Stimulated activated CD8-positive, alpha-beta memory T cell treated with anti-CD3 and anti-CD28 coated beads, Interleukin-7, amount 100 ng/mL, for 1 hour (primary cell): ENCODE data around the gene CLDN6.
"Not testable (repeated sequence)": the region's sequence is repeated elsewhere in the genome, so short reads cannot be mapped to it uniquely, and the experiment has no call there.

Experiments
- DNase-seq, 2 donors: peaks; one replicate each; pipeline ENCODE4 v3.0.0-alpha.2; 2020; ENCODE audit warnings: low read depth in 2 of 2

The CLDN6 gene, protein sequence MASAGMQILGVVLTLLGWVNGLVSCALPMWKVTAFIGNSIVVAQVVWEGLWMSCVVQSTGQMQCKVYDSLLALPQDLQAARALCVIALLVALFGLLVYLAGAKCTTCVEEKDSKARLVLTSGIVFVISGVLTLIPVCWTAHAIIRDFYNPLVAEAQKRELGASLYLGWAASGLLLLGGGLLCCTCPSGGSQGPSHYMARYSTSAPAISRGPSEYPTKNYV

DNA sequence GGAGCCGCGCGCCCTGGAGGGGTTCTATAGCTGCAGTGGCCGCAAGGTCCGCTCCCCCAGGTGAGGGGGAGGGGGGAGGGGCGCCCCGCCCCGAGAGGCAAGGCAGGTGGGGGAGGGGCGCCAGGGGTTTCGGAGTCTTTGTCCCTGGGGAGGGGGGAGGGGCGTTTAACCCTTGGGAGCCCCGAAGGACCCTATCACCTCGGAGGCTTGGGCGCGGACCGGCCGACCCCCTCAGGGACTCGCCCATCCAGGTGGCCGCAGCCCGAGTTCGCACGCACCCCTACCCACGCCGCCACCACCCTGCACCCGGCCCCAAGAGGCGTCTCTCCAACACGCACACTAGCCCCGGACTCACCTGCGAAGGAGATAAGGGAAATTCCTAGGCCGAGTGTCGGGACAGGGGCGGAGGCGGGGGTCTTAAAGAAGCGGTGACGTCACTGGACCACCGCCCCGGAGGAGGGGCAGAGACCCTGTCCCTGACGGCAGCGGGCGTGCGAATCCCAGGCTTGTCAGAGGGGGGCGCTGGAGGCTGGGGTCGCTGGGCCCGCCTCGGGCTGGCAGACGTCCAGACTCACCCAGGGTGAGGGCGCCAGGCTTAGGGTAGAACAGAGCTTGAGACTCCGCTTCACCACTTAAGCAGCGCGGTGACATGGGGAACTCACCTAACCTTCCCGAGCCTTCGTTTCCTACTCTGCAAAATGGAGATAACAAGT is at the start of gene CLDN6:
TSS of gene CLDN6 (minus strand) at position 390 of the 713 bp plus-strand sequence. CDS start 2,162 bp downstream, outside the sequence.
- no peak for DNase-seq

DNA sequence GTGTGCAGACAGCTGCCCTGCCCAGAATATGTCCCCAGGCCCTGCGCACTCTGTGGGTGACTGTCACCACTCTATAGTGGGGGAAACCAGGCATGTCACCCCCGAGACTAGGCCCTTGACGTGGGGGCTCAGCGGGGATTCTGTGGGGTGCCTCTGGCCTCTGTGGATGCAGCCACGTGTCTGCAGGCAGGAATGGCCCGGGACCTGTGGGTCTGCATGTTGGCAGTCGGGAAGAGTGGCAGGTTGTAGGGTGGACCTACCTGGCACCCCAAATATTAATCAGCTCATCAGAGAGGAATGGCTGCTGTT is 48.4 kb upstream of the CLDN6 start:
- DNase-seq, result no peak

DNA sequence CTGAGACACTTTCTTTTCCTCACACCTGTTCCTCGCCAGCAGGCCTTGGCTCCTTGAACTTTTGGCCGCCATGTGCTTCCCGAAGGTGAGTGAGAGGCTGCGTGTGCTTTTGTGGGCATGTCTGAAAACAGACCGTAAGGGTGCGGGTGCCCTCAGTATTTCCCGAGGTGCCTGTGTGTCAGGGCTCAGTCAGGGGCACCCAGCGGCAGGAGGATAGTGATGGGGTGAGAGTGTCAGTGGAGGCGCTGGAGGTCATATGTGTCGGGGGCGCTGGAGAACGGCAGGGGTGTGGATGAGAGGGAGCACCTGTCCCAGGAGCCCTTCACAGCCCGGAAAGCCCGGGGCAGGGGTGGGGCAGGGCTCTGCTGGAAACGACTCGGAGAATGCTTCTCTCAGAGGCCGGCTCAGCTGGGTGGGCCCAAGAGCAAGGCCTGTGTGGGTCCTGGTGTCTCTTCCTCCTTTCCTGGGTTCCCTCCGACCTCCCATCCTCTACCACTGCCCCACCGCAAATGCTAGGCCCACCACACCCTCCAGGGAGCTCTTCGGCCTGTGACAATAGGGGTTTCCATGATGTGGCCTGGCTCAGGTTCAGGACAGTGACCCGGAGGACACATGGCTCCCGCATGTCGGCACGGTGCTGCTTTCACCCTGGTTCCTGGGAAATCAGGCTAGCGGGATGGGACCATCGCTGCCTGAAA is 47.9 kb upstream of the CLDN6 start:
- DNase-seq, result no peak

DNA sequence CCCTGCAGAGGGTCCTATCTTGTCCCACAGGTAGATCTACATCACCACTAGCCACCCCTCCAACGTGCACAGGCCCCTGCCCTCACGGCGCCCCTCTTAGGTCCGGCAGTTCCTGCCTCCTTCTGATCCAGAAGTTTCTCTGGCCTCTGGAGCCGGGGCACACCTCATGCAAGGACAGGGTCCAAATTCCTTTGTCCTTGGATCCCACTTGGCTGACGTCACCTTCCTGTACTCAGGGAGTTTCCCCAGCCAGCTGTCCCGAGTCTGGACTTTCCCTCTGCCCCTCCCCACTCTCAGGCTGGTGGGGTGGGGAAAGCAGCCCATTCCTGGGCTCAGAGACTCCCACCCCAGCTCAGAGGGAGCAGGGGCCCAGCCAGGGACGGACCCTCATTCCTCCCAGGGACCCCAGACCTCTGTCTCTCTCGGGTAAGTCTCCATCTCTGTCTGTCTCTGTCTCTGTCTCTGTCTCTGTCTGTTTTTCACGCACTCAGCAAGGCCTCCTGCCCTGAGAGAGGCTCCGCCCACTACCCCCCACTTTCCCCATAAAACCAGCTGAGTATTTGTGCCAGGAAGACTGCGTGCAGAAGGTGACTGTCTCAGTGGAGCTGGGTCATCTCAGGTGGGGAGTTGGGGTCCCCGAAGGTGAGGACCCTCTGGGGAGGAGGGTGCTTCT is 47.2 kb upstream of the CLDN6 start, which contains the start of gene IL32:
TSS of gene IL32 (plus strand) at position 572 of the 673 bp plus-strand sequence. CDS start 172 bp downstream, outside the sequence.
- peak; percentile 34 to 43 for DNase-seq

DNA sequence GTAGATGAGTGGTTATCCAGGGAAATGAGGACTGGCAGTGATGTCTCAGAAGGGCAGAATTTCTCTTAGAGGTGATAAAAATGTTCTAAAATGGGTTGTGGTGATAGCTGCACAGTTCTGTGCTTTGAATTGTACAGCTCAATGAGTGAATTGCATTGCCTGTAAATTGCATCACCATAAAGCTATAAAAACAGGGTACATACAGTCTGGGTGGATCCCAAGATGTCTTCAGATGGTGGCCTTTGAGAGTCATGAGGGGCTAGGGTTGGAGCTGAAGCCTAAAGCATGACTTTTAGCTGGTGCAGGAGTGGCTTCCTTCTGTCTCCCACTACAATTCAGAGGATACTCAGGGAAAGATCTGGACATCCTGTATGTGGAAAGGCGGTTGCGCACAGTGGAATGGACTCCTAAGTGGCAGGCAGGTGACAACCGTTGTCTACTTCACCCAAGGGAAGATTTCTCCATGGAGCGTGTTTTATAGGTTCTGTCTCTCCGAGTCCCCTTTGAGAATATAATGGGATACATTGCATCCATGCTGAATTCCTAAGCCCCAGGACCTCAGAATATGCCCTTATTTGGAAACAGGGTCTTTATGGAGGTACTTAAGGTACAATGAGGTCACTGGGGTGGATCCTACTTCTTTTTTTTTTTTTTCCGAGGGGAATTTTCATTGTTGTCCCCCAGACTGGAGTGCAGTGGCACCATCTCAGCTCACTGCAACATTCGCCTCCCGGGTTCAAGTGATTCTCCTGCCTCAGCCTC is 45.8 kb upstream of the CLDN6 start:
- DNase-seq, result no peak

DNA sequence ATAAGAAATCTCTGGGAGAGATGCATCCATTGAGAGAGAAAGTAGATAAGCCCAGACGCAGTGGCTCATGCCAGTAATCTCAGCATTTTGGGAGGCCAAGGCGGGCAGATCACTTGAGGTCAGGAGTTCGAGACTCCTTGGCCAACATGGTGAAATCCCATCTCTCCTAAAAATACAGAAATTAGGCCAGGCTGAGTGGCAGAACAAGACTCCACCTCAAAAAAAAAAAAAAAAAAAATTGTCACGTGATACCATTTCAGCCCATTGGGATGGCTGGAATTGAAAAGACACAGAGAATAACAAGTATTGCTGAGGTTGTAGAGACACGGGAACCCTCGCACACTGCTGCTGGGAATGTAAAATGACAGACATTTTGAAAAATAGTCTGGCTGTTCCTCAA is 44.6 kb upstream of the CLDN6 start:
- no peak for DNase-seq

DNA sequence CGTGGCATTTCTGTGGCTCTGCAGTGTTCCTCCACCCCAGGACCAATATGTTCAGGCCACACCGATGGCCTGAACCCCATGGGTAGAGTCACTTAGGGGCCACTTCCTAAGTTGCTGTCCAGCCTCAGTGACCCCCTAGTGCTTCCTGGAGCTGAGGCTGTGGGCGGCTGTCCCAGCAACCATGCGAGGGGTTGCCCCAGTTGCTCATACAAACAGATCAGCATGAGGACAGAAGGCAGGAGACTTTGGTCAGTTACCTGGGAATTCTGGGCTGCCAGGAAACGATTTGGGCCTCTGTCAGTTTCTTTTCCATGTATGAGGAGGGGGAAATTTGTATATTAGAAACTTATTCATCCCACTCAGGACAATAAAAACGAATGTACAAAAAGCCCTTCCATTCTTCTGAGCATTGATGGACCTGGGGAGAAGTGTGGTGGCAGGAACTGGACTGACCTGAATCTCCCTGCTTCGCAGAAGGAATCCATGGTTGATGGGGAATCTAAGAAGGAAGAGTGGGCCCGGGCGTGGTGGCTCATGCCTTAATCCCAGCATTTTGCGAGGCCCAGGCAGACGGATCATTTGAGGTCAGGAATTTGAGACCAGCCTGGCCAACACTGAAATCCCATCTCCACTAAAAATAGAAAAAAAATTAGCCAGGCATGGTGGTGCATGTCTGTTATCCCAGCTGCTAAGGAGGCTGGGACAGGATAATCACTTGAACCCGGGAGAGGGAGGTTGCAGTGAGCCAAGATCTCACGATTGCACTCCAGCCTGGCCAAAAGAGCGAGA is 42.5 kb upstream of the CLDN6 start:
- no peak for DNase-seq

DNA sequence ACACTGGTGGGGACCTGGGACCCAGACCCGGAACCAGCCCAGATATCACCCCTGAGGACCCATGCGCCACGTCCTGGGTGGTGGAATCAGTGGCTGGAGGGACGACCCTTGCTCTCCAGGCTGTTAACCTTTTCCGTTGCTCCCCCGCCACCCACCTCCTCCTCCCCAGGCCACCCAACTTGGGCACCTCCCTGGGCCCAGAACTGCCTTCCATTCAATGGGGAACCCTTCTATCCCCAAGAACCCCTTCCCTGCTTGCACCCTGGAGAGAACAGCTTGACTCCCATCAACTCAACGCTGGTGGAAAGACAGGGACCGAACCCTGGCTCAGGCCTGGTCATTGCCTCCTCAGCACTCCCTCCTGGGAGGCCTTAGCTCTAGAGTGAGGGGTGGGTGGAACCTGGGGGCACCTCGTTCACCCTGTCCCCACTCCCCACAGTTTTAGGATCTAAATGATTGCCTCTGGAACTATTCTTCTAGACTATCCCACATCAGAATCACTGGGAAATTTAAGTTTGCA is 41.8 kb upstream of the CLDN6 start:
- no peak for DNase-seq

DNA sequence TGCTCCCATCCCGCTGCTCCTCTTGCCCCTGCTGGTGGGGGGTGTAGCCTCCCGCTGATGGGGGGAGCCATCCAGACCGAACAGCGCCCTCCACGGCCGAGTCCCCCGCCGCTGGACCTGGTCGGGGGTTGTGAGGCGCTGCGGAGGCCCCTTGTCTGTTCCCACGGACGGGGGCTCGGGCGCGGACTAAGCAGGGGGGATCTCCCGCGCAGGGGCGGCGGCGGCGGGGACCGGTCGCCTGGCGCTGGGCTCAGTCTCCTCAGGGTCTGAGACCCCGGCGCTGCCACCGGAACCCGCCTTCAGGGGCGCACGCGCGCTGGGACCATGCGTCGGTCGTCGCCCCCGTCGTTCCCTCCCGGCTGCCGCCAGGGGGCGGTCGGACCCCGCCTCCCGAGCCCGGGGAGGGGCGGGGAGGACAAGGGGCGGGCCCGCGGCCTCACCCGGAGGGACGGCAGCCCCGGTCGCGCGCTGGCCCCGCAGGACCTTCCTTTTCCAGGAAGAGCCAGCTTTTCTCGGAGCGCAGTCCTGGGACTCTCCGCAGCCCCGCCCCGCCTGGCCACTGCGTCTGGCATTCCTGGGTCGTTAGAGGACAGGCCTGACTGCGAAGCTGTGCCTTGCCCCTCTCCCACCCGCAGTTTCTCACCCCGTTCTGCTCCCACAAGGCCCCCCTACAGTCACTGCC is 41.2 kb upstream of the CLDN6 start:
- DNase-seq, result peak; percentile 77 to 83

DNA sequence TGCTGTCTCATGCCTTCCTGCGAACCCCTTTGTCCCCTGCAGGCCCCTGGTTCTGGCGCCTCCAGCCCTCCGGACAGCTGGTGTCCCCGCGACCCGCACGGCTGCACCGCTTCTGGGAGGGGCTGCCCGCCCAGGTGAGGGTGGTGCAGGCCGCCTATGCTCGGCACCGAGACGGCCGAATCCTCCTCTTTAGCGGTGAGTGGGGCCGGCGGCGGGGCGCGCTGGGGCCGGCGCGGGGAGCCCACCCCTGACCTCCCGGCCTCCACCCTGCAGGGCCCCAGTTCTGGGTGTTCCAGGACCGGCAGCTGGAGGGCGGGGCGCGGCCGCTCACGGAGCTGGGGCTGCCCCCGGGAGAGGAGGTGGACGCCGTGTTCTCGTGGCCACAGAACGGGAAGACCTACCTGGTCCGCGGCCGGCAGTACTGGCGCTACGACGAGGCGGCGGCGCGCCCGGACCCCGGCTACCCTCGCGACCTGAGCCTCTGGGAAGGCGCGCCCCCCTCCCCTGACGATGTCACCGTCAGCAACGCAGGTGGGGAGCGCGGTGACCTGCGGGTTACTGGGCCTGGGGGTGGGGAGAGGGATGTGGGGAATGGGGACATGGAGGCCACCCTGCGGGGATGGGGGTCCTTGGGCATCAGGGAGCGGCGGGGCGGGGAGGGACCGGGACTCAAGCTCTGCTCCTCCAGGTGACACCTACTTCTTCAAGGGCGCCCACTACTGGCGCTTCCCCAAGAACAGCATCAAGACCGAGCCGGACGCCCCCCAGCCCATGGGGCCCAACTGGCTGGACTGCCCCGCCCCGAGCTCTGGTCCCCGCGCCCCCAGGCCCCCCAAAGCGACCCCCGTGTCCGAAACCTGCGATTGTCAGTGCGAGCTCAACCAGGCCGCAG is 40.4 kb upstream of the CLDN6 start:
- DNase-seq, result peak in 1 of 2 donors; percentile 14

DNA sequence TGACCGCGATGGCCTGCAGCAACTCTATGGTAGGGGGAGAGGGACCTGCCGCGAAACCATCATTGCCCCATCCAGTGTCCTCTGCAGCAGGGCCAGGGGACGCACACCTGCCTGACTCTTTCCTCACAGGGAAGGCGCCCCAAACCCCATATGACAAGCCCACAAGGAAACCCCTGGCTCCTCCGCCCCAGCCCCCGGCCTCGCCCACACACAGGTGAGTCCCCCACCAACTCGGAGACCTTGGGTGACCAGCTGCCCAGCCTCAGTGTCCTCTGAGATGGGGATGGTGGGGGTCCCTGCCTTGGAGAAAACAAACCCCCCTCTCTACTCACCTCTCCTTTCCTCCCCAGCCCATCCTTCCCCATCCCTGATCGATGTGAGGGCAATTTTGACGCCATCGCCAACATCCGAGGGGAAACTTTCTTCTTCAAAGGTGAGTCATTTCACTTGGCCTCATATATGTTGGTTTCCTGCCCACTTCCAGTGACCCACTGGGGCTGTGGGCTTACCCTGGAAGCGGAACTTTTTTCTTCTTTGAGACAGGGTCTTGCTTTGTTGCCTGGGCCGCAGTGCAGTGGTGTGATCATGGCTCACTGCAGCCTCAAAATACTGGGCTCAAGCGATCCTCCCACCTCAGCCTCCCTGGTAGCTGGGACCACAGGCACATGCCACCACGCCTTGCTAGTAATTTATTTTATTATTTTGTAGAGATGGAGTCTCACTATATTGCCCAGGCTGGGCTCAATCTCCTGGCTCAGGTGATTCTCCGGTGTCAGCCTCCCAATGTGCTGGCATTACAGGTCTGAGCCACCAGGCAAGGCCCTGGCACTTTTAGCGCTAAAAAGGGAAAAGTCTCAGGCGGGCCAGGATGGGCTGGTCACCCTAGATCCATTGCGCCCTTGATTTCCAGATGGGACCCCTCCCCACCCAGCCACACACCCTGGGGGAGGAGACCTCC is 39.5 kb upstream of the CLDN6 start:
- DNase-seq, result no peak

DNA sequence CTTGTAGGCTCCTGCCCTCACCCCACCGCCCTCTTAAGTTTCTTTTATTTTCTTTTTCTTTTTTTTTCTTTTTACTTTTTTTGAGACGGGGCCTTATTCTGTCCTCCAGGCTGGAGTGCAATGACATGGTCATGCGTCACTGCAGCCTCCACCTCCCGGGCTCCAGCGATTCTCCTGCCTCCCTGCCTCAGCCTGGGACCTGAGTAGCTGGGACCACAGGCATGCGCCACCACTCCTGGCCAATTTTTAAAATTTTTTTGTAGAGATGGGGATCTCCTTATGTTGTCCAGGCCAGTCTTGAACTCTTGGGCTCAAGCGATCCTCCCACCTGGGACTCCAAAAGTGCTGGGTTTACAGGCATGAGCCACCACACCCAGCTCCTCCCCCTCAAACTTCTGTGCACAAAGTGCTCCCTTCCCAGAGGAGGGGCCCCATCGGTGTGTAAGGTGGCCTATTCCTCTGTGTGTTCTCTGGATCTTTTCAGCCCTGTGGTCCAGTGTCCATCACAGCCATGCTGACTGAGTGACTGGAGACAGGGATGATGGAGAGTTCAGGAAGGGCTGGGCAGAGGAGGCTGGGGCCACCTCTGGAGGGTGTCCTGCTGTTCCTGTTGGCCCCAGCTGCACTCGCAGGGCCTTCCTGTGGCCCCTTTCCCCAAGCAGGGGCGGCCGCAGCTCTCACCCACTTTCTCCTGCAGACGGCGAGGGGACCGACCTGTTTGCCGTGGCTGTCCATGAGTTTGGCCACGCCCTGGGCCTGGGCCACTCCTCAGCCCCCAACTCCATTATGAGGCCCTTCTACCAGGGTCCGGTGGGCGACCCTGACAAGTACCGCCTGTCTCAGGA is 38.6 kb upstream of the CLDN6 start:
- no peak for DNase-seq

DNA sequence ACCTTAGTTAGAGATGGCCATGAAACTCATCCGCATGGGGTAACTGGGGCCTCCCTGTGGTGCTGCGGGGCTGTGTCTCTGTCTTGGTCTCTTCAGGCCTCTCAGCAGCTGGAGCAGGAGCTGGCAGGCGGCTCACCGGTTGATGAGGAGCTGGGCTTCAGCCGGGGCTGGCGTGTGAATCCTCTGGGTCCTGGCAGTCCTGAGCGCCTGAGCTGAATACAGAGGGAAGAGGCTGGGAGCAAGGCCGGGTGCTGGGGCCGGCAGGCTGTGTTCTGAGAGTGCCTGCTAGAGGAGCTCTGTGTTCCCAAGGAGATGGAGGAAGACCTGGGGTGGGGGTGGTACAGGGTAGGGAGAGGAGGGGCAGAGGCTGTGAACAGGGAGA is 37.7 kb upstream of the CLDN6 start:
- not testable (repeated sequence) for DNase-seq

DNA sequence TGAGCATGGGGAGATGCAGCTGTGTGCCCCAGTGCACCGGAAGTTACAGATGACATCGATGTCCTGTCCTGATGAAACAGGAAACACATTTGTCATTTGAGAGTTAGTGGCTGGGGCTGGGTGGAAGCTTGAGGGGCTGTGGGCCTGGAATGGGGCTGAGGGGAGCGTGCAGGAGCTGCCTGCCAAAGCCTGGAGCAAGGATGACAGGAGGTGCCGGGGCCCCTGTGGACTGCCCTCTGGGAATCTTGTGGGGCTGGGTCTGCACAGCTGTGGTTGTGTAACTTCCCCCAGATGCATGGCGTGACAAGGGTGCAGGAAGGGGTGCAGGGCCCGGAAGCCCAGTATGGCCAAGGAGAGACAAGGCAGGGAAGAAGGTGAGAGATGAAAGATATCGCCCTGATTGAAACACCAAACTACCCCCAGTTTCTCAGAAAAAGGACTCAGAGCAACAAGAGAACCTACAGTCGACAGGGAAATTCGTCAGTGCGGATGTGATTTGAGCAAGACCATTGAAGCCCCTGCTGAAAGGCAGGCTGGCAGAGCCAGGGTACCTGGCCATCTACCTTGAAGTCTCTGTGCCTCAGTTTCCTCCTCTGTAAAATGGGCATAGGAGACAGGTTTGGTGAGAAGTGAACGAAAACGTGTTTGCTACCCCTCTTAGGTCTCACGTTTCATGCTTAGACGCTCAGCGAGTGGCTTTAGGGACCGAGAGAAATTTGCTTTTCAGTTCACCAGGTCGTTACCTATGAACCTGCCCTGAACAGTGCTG is 37.2 kb upstream of the CLDN6 start:
- DNase-seq, result no peak

DNA sequence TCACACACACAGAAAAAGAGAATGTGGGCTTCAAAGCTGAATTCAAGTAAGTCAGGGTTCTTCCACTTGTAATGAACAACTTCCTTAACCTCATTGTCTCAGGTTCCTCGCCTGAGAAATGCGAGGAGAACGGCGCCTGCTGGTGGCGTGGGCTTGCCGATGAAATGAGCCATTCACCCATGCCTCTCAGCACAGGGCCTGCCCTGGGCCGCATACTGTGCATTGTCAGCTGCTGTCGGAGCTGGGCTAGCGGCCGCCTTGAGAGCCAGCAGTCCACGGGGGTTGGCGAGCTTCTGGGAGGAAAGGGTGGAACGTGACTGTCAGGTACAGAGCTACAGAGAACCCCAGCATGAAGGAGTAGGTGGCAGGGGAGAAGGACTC is 35.3 kb upstream of the CLDN6 start:
- DNase-seq, result not testable (repeated sequence)
